T follicular helper cell (primary cell): ENCODE data around the gene GCLC.

Experiments used
- DNase-seq: peaks from one replicate; pipeline ENCODE4 v3.0.0-alpha.2; 2020; ENCODE audit warnings: low read depth

Gene GCLC

GRCh38 chr6:53523511-53524454 lies 21.1 kb downstream of the GCLC start:
- no peak for DNase-seq

- DNase-seq = no peak
Observed at GRCh38 chr6:53520320-53520928, 24.5 kb downstream of the GCLC start.

GRCh38 chr6:53518862-53519261 lies 26.0 kb downstream of the GCLC start:
- no peak for DNase-seq

GRCh38 chr6:53517021-53517420 lies 27.9 kb downstream of the GCLC start:
- DNase-seq = no peak

DNA sequence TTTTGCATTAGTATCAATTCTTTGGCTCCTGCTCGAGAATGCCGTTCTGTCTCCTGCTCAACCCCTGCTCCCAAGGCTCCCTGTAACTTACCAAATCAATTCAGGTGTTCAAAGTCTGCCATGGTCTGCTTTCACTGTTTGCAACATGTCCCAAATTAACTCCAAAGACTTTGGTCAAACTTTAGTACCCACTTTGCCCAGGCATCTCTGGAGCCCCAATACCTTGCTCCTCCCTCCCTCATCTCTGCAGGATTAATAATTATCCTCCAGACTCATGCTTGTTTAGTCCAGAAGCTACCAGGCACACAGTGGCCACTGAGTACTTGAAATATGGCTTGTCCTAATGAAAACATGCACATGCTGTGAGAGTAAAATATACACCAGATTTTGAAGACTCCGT lies 30.2 kb downstream of the GCLC start:
- DNase-seq = no peak

GRCh38 chr6:53513519-53513966 lies 31.4 kb downstream of the GCLC start:
- DNase-seq = no peak

- no peak for DNase-seq
Observed at GRCh38 chr6:53513056-53513455, 31.8 kb downstream of the GCLC start.

DNA sequence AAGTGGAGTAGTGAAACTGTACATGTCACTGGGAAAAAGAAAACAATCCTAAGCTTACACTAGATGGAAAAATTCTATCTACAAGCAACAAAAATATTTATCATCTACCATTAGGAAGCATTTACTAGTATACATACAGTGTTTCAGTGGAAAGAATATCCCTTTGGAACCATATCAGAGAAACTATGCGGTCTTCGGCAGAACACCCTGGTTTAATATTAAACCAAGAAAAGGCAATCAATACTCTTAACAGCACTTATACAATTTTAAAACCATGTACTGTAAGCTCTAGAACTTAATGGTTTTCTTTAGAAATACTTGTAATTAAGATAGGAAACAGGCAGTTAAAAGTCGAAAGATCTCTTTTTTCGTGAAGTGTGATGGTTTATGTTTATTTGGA lies 32.3 kb downstream of the GCLC start:
- no peak for DNase-seq

DNA sequence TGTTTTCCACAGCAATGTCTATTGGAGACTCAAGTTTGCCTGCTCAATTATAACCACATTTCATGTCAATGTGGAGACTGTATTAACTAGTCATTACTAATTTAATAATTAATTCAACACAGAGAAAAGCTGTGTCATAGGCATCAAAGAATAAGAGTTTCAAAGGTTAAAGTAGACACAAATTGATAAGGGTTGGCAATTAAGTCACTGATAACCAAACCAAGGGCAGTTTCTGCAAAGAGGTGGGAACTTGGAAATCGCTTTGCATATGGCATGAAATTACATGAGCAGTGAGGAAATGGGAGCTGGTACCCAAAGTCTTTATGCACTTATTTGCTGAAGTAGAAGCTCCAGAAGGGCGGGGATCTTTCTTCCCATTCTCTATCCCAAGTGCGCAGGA lies 34.2 kb downstream of the GCLC start:
- no peak for DNase-seq

GRCh38 chr6:53506872-53507271 lies 38.0 kb downstream of the GCLC start:
- DNase-seq = no peak

GRCh38 chr6:53504512-53504911 lies 40.4 kb downstream of the GCLC start:
- DNase-seq = no peak

- no peak for DNase-seq
Observed at GRCh38 chr6:53503060-53503459, 41.8 kb downstream of the GCLC start.

DNA sequence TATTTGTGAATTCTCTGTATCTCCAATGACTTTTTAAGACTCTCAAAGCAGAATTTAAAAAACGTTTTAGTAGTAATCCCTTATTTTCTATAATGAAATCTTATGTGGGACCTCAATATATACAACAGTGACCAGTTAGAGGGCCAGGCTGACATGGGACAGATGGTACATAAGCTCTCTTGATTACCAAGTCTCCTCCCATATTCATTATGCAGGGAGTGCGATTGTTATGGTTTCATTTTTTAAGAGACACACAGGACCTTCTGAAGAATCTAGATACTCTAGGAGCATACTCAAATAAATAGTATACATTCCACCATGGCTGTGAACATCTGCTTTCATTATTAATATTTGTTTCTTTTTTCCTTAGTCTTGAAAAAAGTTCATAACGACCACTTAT lies 43.5 kb downstream of the GCLC start:
- no peak for DNase-seq

- DNase-seq = no peak
Observed at GRCh38 chr6:53500095-53500494, 44.8 kb downstream of the GCLC start.

DNA sequence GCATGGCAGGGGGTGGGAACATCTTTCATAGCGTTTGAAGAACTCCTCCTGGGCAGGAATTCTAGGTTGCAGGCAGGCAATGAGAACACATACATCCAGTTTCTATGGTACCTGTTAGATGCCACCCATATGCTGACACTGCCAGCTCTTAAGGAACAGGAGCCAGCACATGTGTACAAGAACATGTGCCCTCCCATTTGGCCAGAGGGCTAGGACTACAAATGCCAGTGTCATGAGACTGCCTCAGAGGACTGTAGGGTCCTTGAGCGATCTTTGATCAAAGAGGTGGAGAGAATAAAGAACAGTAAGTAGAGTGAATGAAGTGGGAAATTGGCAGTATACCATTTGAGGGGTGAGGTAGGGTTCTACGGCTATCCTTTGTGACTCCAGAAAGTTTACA lies 45.8 kb downstream of the GCLC start:
- no peak for DNase-seq

DNA sequence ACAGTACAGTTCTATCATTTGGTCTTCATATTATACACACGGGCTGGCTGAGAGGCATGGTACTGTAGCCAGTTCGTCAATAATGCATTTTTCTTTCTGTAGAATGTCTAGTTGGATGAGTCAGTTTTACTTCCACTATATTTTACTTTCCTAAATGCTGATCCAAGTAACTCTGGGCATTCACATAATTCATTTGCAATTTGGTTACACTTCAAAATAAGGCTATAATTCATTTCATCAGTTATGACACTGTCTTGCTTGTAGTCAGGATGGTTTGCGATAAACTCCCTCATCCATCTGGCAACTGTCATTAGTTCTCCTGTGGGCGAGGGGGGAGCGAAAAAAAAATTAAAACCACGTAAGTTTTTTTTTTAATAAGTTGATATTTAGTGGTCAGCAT lies 46.3 kb downstream of the GCLC start:
- DNase-seq = no peak

DNA sequence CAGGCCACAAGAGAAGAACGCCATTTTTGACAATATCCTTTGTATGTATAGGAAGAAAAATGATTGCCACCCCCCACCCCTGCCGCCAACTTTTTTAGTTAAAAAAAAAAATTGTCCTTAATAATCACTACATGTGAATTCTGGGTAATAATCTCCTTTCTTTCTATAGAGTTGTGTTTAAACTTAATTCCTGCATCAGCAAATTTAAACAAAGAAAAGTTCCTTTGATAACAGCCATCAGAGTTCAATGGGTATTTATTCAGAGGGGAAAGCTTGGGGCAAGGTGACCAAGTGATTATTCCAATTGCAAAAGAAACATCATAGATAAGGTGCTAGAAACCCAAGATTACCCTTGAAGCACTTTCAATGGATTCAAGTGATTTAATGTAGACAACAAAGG lies 47.0 kb downstream of the GCLC start:
- DNase-seq = no peak

GRCh38 chr6:53496797-53497375 lies 48.0 kb downstream of the GCLC start:
- no peak for DNase-seq

- DNase-seq = no peak
Observed at GRCh38 chr6:53495506-53496499, 49.1 kb downstream of the GCLC start.

- no peak for DNase-seq
Observed at GRCh38 chr6:53494076-53494475, 50.8 kb downstream of the GCLC start.

DNA sequence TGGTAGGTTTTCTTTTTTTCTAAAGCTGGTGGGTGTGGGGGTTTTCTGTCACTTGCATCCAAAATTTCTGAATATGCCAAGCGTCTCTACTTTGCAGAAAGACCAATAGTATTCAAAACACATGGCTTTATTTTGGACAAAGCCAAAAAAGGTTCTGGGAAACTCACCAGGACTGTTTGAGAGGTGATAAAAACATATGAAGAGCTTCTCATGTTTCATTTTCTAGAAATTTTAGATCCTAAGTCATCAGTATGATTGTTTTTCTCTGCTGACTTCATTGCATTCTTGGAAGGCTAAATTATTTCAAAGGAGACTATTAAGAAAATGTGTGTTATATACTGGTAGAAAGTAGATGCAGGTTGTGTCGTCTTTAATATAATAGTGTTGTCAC lies 51.3 kb downstream of the GCLC start:
- no peak for DNase-seq
